Measurements from ENCODE around the gene INAFM1.

INAFM1 gene

DNA sequence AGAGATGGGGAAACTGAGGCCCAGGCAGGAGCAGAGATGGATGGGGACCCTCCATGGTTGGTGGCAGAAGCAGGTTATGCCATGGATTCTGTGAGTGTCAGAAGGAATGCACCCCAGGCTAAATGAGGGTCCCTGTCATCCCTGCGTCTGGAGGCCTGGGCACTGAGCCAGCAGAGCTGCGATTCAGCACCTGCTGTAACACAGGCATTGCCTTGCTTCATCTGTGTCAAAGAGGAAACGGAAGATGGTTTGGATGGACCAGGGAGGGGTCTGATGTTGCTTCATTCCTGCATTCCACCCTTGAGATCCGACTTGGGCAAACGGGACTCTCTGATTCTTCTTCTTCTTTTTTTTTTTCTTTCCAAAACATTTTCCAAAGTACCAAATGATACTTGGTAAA, 36.1 kb downstream of the INAFM1 start:
- no peak for DNase-seq

DNA sequence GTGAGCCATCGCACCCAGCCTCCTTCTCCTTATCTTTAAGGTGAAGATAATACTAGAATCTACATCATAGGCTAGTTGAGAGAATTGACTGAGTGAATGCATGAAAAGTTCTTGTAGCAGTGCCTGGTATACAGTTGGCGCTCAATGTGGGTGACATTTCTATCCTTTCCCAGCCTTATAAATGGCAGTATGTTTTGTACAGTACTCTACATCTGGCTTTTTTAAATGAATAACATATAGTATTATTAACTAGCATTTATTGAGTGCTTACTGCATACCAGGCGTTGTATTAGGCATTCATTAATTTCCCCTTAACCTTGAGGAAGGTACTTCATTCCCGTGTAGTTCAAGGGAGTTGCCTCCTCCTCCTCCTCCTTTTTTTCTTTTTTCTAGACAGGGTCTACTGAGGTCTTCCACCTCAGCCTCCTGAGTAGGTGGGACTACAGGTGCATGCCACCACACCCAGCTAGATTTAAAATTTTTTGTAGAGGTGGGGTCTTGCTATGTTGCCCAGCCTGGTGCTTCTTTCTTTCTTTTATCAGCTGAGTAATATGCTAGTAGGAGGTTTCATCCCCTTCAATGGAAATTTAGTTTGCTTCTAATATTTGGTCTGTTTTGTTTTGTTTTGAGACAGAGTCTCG, 37.8 kb downstream of the INAFM1 start:
- no peak for DNase-seq

DNA sequence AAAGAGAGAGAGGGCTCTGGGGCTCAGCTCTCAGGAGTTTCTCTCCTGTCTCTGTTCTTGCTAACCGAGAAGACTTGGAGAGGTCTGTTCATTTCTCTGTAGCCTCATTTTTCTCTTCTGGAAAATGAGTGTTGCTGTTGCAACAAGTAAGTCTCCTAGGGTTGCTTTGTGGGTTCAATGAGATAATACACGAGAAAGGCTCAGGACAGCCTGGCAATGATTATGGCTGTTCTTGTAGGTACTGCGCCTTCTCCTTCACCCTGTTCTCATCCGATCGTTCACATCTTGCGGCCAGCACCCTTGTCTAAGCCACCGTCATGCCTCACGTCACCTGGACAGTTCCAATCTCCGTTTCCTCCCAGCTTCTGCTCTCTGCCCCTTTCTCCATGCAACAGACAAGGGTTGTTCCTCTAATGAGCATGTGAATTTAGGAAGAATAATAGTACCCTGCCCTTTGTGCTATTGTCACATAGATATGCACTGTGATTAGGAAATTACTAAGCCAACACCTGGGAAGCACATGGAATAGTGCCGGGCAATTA, 39.1 kb downstream of the INAFM1 start:
- DNase-seq: no peak

DNA sequence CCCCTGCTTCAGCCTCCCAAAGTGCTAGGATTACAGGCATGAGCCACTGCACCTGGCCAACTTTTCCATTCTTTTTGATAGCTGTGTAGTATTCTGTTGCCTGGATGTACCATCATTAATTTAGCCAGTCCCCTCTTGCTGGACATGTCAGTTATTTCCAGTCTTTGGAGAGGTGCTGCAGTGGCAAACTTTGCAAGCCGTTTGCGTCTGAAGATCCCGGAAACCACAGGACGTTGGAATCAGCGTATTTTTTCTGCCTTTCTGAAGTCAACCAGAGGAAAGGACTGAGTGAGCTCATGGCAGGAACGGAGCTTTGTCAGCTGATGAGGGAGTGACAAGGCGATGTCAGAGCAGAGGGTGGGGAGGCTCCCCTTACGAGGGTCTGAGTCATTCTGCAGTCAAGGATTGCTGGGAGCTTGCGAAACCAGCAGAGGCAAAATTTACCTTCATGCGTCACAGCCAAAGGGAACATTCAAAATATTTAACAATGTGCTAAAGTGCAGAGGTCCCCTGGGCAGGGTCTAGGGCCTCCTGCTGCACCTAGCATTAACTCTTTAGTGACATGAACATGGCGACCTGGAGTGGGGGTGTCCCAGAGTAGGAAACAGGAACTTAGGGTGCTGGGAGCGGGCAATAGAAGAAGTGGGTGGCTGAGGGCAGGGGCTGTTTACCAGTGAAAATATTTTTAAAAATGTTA, 40.6 kb downstream of the INAFM1 start:
- DNase-seq: peak in 1 of 2 donors; percentile 37

DNA sequence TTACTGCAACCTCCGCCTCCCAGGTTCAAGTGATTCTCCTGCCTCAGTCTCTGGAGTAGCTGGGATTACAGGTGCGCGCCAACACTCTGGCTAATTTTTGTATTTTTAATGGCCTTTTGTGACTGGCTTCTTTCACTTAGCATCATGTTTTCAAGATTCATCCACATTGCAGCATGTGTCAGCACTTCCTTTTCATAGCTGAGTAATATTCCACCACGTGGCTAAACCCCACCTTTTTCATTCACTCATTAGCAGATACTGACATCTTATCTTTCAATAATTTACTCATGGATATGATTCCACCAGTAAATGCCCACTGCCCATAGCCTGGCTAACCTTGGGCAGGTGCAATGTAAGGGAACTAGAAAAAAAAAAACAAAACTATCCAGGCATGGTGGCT, 41.8 kb downstream of the INAFM1 start:
- no peak for DNase-seq

DNA sequence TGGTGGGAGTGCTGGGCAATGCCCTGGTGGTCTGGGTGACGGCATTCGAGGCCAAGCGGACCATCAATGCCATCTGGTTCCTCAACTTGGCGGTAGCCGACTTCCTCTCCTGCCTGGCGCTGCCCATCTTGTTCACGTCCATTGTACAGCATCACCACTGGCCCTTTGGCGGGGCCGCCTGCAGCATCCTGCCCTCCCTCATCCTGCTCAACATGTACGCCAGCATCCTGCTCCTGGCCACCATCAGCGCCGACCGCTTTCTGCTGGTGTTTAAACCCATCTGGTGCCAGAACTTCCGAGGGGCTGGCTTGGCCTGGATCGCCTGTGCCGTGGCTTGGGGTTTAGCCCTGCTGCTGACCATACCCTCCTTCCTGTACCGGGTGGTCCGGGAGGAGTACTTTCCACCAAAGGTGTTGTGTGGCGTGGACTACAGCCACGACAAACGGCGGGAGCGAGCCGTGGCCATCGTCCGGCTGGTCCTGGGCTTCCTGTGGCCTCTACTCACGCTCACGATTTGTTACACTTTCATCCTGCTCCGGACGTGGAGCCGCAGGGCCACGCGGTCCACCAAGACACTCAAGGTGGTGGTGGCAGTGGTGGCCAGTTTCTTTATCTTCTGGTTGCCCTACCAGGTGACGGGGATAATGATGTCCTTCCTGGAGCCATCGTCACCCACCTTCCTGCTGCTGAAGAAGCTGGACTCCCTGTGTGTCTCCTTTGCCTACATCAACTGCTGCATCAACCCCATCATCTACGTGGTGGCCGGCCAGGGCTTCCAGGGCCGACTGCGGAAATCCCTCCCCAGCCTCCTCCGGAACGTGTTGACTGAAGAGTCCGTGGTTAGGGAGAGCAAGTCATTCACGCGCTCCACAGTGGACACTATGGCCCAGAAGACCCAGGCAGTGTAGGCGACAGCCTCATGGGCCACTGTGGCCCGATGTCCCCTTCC, 45.5 kb downstream of the INAFM1 start:
- DNase-seq: no peak

DNA sequence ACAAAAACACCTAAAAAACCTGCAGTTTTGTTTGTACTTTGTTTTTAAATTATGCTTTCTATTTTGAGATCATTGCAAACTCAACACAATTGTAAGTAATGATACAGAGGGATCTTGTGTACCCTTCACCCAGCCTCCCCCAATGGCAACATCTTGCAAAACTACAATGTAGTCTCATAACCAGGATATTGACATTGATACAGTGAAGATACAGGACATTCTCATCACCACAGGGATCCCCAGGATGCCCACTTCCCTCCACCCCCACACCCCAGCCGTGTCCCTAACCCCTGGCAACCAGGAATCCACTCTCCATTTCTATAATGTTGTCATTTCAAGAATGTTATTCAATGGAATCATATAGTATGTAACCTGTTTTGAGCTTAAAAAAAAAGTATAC, 46.9 kb downstream of the INAFM1 start:
- DNase-seq: no peak

DNA sequence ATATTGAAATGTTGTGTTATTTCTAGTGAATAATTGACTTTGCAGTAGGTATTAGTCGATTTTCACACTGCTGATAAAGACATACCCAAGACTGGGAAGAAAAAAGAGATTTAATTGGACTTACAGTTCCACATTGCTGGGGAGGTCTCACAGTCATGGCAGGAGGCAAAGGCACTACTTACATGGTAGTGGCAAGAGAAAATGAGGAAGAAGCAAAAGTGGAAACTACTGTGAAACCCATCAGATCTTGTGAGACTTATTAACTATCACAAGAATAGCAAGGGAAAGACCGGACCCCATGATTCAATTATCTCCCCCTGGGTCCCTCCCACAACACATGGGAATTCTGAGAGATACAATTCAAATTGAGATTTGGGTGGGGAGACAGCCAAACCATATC, 47.4 kb downstream of the INAFM1 start:
- no peak for DNase-seq

DNA sequence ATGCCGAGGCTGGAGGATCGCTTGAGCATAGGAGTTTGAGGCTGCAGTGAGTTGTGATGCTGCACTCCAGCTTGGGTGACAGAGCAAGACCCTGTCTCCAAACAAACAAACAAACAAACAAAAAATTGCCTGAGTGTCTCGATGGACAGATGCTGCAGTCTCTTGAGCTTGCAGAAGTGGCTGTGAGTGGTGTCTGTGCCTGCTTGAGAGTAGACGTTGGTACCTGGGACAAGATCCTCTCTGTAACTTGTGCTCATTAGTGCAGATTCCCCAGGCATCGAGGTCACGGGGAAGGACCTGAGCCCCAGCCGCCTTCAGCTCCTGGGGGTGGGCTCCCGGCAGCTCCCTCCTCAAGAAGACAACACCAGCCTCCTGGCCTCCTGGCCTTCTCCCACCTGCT, 48.7 kb downstream of the INAFM1 start:
- DNase-seq: no peak

DNA sequence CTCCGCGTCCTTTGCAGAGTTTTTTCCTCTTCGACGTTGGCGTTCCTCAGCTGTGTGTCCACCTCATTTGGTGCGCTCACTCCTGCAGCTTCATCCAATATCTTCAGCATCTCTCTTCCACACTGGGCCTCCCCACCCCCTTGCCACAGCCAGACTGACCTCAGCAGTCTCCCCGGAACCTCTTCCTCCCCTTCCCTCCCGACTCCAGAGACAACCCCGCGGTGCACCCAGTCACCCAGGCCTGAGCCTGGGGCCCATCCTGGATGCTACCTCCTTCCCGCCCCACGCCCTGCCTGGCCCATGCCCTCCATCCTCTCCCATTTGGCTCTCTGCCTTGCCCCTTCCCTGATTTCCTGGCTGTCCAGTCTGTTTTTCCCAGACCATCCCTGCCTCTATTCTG, 49.2 kb downstream of the INAFM1 start:
- DNase-seq: no peak

DNA sequence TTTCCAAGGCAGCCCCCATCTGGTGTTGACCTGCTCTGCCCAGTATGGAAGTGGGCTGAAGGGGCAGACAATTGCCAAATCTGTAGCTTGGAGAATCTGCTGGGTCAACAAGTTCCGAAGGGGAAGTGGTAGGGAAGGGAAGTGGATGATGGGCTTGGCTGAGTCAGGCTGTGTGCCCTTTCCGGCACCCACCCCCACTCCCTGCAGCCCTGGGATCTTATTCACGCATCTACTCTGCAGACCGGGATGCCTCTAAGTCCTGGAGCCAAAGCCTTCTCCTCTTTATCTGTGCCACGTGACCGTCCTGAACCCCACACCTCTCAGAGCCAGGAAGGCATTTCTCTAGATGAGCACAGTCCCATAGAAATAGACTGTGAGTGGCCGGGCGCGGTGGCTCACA, 49.8 kb downstream of the INAFM1 start:
- peak in 1 of 2 donors; percentile 33 for DNase-seq

Measured in hippocampal formation (tissue), 2 donors.